HEK293 (cell line): Measurements from ENCODE around the gene ULBP3.
"Not testable (repeated sequence)": the region's sequence is repeated elsewhere in the genome, so short reads cannot be mapped to it uniquely, and the experiment has no call there.

Source experiments
- MEIS1 ChIP-seq: sonication (generic); formaldehyde crosslinking; IDR thresholded peaks from 2 replicates; pipeline ENCODE4 v1.8.1; 2022; ENCODE audit warnings: missing genetic modification reagents, mild to moderate bottlenecking, borderline replicate concordance
- PBX3 ChIP-seq: sonication (generic); formaldehyde crosslinking; IDR thresholded peaks from 2 replicates; pipeline ENCODE4 v1.8.1; 2022; ENCODE audit warnings: mild to moderate bottlenecking, moderate library complexity, missing genetic modification reagents
- REST ChIP-seq: fragments of 450-650 bp; formaldehyde crosslinking; IDR thresholded peaks from 2 replicates; pipeline ENCODE4 v1.5.1; 2016; ENCODE audit warnings: missing biosample characterization, missing genetic modification characterization
- ZNF169 ChIP-seq: fragments of 450-650 bp; formaldehyde crosslinking; IDR thresholded peaks from 2 replicates; pipeline ENCODE4 v1.5.1; 2016; ENCODE audit warnings: missing biosample characterization, missing genetic modification characterization
- ZNF211 ChIP-seq: fragments of 450-650 bp; formaldehyde crosslinking; IDR thresholded peaks from 2 replicates; pipeline ENCODE4 v1.5.1; 2016; ENCODE audit warnings: low read depth, missing biosample characterization, missing genetic modification characterization
- ZNF248 ChIP-seq: fragments of 450-650 bp; formaldehyde crosslinking; IDR thresholded peaks from 2 replicates; pipeline ENCODE4 v1.5.1; 2017; ENCODE audit warnings: missing biosample characterization, missing genetic modification characterization
- ZNF302 ChIP-seq: fragments of 450-650 bp; formaldehyde crosslinking; IDR thresholded peaks from 2 replicates; pipeline ENCODE4 v1.5.1; 2016; ENCODE audit warnings: missing biosample characterization, missing genetic modification characterization, low read depth
- ZNF596 ChIP-seq: fragments of 450-650 bp; IDR thresholded peaks from 2 replicates; pipeline ENCODE4 v1.5.0; 2018; ENCODE audit warnings: missing biosample characterization, mild to moderate bottlenecking, missing genetic modification characterization, moderate library complexity
- ZNF776 ChIP-seq: fragments of 450-650 bp; formaldehyde crosslinking; IDR thresholded peaks from 2 replicates; pipeline ENCODE4 v1.5.0; 2017; ENCODE audit warnings: missing biosample characterization, missing genetic modification characterization, borderline replicate concordance
- ZNF777 ChIP-seq: fragments of 450-650 bp; formaldehyde crosslinking; IDR thresholded peaks from 2 replicates; pipeline ENCODE4 v1.5.1; 2017; ENCODE audit warnings: missing biosample characterization, missing genetic modification characterization, borderline replicate concordance
- TF ChIP-seq, protein P1 (sequence below): fragments of 450-650 bp; formaldehyde crosslinking; IDR thresholded peaks from 2 replicates; pipeline ENCODE4 v1.5.1; 2016; ENCODE audit warnings: missing biosample characterization, missing genetic modification characterization
- TF ChIP-seq, protein P2 (sequence below): fragments of 450-650 bp; formaldehyde crosslinking; IDR thresholded peaks from 2 replicates; pipeline ENCODE4 v1.5.1; 2016; ENCODE audit warnings: missing biosample characterization, missing genetic modification characterization

DNA sequence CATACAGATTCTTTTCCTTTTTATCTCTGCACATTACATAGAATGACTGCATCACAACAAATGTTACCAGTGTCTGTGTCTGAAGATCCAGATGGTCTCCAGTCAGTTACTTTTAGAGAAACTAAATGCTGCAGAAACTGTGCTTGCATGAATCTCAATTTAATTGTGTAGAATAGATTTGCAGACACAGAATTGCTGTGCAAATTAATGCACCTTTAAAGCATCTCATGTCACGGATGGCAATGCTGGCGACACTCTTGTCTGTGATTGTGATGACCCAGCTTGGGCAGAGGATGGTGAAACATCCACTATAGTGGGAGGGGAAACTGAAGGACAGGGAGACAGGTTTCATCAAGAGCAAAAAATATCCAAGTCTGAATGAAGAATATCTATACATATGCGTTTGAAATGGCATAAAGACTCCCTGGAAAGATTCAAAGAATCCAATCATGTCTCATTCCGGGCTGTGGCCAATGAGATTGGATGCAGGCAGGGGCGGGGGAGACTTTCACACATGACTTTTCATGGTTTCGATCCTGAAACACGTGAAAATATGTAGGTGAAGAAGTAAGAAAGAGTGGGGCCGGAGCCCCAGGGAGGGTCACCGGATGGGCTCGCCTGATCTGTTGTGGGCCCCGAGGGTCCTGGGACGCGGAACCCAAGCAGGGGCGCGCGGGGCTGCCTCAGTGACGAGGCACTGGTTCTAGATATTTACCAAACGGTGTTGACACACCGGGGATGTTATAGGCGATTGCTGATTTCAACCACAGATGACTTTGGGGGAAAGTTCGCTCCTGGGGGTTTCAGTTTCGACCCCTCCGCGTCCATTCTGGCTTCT is 54.9 kb downstream of the ULBP3 start:
- not testable (repeated sequence) for TF ChIP-seq REST (tag by site-specific recombination); ZNF211; ZNF302 (tag by site-specific recombination); ZNF248 (tag by site-specific recombination); ZNF169 (tag by site-specific recombination); ZNF776; ZNF777; MEIS1; ZNF596 (tag by site-specific recombination); PBX3
- TF ChIP-seq, protein P1, sequence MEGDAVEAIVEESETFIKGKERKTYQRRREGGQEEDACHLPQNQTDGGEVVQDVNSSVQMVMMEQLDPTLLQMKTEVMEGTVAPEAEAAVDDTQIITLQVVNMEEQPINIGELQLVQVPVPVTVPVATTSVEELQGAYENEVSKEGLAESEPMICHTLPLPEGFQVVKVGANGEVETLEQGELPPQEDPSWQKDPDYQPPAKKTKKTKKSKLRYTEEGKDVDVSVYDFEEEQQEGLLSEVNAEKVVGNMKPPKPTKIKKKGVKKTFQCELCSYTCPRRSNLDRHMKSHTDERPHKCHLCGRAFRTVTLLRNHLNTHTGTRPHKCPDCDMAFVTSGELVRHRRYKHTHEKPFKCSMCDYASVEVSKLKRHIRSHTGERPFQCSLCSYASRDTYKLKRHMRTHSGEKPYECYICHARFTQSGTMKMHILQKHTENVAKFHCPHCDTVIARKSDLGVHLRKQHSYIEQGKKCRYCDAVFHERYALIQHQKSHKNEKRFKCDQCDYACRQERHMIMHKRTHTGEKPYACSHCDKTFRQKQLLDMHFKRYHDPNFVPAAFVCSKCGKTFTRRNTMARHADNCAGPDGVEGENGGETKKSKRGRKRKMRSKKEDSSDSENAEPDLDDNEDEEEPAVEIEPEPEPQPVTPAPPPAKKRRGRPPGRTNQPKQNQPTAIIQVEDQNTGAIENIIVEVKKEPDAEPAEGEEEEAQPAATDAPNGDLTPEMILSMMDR (tag by site-specific recombination): not testable (repeated sequence)
- TF ChIP-seq, protein P2, sequence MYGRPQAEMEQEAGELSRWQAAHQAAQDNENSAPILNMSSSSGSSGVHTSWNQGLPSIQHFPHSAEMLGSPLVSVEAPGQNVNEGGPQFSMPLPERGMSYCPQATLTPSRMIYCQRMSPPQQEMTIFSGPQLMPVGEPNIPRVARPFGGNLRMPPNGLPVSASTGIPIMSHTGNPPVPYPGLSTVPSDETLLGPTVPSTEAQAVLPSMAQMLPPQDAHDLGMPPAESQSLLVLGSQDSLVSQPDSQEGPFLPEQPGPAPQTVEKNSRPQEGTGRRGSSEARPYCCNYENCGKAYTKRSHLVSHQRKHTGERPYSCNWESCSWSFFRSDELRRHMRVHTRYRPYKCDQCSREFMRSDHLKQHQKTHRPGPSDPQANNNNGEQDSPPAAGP (tag by site-specific recombination): not testable (repeated sequence)
